GM12873 (cell line): ENCODE results near the gene GCAT.

ENCODE experiments used
- CTCF ChIP-seq: IDR thresholded peaks from 2 replicates; pipeline ENCODE4 v1.5.1; 2012; ENCODE audit warnings: low read depth, mild to moderate bottlenecking, moderate library complexity, low read length, control low read depth; ENCODE audit not compliant: insufficient read depth; ENCODE audit errors: missing control alignments

GCAT gene

GRCh38 chr22:37807410-37808293 is at the start of gene GCAT:
GCAT (plus strand) TSS chr22:37807934; CDS start chr22:37807968, 34 bp downstream.
- no peak for TF ChIP-seq CTCF

- TF ChIP-seq CTCF = no peak
Measured at GRCh38 chr22:37758694-37759093, 49.0 kb upstream of the GCAT start.

DNA sequence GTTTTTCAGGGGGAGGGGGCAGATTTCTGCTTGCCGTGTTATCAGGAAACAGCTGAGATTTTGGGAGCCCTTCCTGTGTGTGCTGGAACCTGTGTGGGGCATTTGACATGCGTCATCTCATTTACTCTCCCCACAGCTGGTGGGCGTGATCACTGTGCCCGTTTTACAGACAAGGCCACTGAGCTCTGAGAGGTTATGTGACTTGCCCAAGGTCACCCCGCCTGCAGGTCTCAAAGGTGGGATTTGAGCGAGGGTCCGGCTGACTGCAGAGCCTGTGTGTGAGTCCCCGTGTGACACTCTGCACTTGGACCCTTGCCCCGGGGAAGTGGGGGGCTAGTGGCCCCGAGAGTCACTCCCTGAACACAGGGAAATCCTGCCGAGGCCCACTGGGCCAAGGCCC is 48.5 kb upstream of the GCAT start:
- no peak for TF ChIP-seq CTCF

DNA sequence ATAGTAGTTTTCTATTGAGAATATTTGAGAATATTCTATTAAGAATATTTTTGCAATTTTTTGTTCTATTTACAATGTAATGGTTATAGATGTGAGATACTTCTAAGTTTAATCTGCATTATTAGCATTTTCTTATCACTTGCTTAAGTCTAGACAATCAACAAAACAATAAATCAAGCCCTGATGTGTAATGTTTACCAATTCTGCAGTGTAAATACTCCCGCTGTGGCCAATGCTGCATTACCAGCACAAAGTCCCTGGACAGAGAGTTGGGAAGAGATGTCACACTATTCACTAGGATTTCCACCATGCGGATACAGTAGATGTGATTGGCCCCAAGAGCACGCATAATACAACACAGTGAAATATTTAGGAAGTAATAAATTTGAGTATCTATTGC is 47.6 kb upstream of the GCAT start:
- TF ChIP-seq CTCF = no peak

GRCh38 chr22:37762389-37762836 is 45.3 kb upstream of the GCAT start:
- no peak for TF ChIP-seq CTCF

- no peak for TF ChIP-seq CTCF
Measured at GRCh38 chr22:37763012-37763411, 44.7 kb upstream of the GCAT start.

- TF ChIP-seq CTCF = no peak
Measured at GRCh38 chr22:37763652-37764051, 44.1 kb upstream of the GCAT start.
